Activated naive CD4-positive, alpha-beta T cell treated with anti-CD3 and anti-CD28 coated beads, Interleukin-2, amount 50 U/mL, for 16 hours (primary cell): Measurements from ENCODE around the gene CDC45.
A peak's percentile ranks its signal among the peaks of the same experiment; 100 is the strongest.

ENCODE experiments used
- DNase-seq: peaks from one replicate; pipeline ENCODE4 v3.0.0-alpha.2; 2020

Gene CDC45

GRCh38 chr22:19448739-19449421 lies 30.8 kb upstream of the CDC45 start:
- peak; percentile 40 for DNase-seq

- no peak for DNase-seq
These were observed 30.3 kb upstream of the CDC45 start for GRCh38 chr22:19449422-19449767.

DNA sequence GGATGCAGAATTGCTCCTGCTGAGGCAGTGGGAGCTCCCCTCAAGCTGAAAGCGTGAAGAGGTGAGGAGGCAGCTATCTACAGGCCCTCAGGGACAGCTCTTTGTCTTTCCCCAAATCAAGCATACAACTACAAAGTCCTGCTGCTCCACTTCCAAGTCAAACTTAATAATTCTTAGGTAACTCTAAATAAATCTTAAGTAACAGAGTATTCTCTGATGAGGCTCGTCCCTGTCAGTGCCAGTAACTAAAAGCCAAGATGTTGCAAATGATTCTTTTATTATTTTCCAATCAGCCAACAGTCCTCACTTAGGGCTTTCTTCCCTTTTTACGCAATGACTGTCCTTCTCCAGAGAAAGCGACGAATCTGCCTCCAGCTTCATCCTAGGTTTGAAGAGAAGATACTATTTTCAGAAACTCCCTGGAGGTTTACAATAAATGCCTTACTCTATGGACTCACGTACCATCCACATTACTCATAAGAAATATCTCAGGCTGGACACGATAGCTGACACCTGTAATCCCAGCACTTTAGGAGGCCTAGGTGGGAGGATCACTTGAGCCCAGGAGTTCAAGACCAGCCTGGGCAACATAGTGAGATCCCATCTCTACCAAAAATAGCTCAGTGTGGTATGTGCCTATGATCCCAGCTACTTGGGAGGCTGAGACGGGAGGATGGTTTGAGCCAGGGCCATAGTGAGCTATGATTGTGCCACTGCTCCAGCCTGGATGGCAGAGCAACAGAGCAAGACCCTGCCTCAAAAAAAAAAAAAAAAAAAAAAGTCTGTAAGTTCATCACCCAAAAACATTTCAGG lies 29.2 kb upstream of the CDC45 start:
- no peak for DNase-seq

DNA sequence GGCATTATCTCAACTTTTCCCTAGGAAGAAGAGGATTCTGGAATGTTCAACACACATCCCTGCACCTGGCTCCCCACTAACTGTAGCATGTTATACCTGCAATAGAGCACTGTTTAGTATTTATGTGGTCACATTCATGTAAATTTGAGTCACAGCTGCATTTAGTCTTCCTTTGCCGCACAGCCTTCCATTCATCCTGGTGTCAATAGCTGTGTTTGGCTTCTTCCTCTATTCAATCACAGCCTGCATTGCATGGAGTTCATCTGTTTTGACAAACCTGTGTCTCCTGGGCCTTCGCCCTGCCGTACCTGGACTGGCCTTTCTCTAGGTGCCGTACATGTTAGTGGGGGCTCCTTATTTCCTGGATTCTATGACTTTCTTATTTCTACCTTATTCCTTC lies 28.1 kb upstream of the CDC45 start:
- DNase-seq = no peak

DNA sequence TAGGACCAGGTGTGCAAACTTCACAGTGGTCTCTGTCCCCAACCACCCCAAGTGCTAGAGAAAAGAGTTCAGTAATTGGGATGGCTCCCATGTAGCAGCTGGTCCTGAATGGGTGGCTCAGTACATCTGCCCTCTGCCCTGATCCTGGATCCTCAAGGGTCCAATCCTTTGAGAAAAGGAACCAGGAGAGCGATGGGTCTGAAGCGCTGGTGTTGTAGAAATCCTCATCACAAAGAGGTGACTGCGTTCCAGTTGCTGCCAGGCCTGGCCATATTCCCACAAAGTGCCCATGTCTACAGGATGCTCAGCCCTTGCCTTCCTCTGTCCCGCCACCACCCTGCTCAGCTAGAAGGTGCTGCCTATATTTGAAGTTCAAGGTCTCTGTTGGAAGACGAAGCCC lies 26.0 kb upstream of the CDC45 start:
- DNase-seq = no peak

DNA sequence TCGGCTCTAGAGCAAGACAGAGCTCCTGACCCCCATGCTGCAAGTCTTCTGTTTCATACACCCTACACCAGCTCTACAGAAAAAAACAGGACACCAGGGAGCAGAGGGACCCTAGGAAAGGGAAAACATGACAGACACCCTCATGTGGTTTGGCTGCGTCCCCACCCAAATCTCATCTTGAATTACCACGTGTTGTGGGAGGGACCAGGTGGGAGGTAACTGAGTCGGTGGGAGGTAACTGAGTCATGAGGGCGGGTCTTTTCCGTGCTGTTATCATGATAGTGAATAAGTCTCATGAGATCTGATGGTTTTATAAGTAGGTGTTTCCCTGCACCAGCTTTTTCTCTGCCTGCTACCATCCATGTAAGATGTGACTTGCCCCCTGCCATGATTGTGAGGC lies 25.6 kb upstream of the CDC45 start:
- no peak for DNase-seq

DNA sequence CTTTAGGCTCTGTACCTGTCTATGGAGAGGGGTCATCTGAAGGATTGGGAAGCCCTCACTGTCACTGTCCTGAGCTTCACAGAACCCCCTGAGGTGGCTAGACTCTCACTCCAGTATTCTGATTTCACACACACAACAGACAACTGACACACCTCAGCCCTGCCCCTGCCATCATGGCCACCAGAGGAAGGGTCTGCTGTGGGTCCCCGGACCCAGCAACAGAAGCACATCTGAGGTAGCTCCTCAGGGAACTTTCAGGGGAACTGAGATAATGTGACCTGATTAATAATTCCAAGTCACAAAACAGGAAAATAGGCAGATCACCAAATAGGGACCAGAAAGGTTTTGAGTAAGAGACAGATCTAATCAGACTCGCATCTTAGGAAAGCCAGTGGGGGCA lies 24.7 kb upstream of the CDC45 start:
- DNase-seq = no peak

DNA sequence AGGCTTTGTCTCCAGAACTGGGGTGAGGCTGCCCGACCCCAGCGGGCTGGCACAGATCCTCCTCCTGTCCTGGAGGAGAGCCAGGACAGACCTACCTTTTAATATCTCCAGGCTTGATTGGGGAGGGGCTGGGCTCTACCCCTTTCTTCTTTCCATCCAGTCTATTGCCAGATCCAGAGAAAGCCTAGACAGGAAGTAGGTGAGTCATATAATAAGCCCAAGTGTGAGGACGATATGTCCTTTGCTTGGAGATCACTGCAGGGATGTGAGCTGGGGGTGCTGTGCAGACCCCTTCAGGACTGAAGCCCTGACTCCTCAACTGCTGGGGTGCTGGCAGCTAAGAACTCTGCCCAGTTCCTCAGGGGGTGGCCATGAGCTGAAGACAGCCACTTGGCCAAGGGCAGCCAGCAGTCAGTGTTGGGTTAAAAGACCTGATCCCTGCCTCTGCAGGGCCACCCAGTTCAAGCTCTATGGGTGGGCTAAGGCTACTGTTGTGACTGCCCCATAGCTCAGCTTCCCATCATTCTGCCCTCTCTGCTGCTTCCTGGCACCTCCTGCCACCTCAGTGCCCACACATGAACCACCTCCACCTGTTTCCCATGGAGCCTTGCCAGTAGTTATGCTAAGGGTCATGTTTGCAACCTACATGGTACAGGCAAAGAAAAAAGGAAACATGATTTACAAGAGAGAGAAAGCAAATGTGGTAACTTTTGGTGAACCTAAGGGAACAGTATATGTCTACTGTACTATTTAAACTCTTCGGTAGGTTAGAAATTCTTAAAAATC lies 23.9 kb upstream of the CDC45 start:
- DNase-seq = no peak

- DNase-seq = no peak
These were observed 23.2 kb upstream of the CDC45 start for GRCh38 chr22:19456541-19456940.

- DNase-seq = no peak
These were observed 21.8 kb upstream of the CDC45 start for GRCh38 chr22:19457828-19458428.

DNA sequence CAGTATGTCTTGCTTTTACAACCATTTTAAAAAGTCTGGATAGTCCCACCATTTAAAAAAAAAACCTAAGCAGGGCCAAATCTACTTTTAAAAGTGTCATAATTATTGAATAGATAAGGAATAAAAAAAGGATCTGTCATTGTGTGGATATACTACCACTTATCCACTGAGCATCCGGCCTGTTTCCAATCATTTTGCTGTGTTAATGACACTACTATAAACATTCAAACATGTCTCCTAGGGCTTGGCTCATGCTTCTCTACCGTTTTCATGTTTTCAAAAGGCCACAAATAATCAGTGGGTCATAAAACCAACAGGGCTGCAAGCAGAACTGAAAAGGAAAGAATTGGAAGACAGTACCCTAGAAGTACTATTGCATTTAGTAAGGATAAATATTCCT lies 19.7 kb upstream of the CDC45 start:
- DNase-seq = no peak

GRCh38 chr22:19461506-19461905 lies 18.2 kb upstream of the CDC45 start:
- no peak for DNase-seq

DNA sequence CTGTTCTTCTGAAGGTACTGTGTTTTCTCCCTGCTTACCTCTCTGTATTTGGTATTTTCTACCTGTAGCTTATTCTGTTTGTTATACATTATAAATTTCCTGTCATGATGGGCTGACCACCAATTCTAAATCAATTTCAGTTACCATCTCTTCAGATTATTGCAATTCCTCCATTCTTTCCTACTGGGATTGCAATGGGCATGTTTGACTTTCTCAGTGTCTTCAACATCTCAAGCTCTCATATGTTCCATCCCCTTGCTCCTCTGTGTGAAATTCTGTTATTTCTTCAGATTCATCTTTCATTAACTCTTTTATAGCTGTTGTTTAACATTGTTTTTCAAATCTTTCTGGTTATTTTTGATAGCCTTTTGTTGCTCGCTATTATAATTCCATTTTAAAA lies 16.7 kb upstream of the CDC45 start:
- no peak for DNase-seq

GRCh38 chr22:19463491-19464469 lies 15.9 kb upstream of the CDC45 start:
- DNase-seq = no peak

GRCh38 chr22:19464546-19464945 lies 15.2 kb upstream of the CDC45 start:
- DNase-seq = no peak

DNA sequence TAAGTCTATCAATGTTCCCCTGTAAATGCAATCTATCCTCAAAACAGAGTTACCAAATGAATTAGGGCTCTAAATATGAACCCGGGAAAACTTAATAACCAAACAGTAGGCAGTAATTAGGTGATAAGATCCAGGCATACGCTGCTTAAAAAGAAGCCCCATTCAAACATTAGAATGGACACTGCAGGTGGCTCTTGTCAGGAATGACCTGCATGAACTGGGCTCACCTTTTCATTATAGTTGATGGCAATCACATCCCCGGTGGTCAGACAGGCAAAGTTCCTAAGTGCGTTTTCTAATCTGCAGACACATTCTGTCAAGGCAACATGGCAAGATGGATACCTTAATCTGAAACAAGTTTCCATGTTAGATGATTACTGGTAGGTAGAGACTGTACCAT lies 14.7 kb upstream of the CDC45 start:
- no peak for DNase-seq

GRCh38 chr22:19466126-19466716 lies 13.5 kb upstream of the CDC45 start:
- no peak for DNase-seq

DNA sequence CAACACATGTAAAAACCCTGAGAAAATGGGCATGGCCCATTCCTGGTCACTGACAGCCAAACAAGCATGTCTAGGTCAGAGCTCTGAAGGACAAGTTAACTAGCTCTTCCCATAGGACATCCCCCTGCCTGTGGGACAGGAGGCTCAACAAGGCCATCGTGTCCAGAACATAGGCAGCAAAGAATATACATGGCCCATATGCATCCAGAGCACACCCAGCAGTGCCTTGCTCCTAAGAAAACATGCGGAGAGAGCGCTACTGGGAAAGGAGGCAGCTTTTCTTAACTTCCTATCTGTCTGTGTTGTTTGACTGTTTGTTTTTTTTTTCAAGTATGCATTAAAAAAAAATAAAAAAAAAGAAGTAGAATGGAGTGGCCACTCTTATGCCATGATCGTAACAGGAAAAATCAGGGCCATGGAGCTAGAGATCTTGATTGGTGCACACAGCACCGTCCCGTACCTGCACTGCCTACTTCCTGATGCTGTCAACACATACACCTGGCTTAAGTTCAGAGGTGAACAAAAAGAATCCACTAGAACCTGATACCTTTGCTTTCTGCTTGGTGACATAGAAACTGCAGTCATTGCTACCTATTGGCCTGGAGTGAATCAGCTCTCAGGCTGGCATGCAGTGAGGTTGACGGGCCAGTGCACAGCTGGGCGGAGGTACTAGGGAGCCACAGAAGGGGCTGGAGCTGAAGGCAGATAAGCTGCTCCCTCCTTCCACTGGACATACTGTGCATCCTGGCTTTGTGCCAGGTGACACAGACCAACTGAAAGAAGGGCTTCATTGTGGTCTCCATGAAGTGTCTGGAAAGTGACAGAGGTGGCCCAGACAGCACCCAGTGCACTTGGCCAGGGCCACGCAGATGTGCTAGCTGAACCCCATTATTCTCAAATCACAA lies 12.6 kb upstream of the CDC45 start:
- no peak for DNase-seq

GRCh38 chr22:19467912-19468311 lies 11.8 kb upstream of the CDC45 start:
- DNase-seq = no peak

DNA sequence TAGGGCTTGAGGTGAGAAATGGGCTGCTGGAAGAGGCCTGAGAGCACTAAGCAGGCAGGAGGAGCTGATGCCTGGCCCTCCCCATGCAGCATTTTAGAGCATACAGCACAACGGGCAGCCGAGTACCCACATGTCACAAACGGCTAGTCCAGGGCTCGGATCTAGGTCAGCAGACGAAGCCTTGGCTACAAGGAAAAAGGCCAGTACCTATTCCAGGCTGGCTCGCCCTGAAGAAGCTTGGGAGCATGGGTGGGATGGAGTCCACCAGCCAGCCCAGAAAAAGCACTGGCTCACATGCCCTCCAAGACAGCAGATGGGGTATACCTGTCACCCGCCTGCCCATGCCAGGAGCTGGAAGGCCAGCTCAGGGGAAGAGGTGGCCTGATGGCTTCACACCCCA lies 10.3 kb upstream of the CDC45 start:
- DNase-seq = no peak

DNA sequence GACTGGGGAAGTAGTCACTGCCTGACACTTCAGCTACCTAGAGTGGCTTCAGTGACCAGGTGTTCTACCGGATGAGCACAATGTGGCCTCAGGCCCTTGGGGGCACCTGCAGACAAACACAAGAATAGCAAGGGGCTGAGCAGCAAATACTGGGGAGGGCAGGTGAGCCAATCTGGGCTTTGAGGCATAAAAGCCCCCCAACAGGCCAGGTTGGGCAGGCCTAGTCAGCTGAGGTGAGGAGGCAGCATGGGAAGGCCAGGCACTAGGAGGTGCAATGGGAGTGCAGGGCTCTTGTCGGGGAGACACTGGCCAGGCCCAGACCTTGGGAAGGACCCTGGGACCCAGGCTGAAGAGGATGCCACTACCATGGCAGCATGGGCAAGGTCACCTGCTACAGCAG lies 9.7 kb upstream of the CDC45 start:
- no peak for DNase-seq
